GM23338 (cell line): ENCODE data around the gene SMAD9. TPM values are rescaled to one million over a fixed set of nuclear protein-coding genes. Genes with fewer than 3 reads are reported as not detected.

Experiments used
- ATAC-seq: fragments of 200-7000 bp; cut with Tn5 transposase; 3 replicates; pipeline ENCODE4 v1.9.1; 2020
- DNase-seq: peaks from one replicate; pipeline ENCODE4 v3.0.0-alpha.2; 2015; ENCODE audit warnings: low spot score
- H2AFZ ChIP-seq: fragments of 200-600 bp; sonication (generic); 2 replicates; pipeline ENCODE4 v1.8.0; 2016; ENCODE audit warnings: antibody characterized with exemption, mild to moderate bottlenecking, moderate library complexity
- H3F3A ChIP-seq: fragments of 200-600 bp; sonication (generic); replicated peaks from 2 replicates; pipeline ENCODE4 v1.8.0; 2017; ENCODE audit warnings: antibody characterized with exemption, mixed run types, low read depth
- H3K27ac ChIP-seq: fragments of 200-600 bp; sonication (generic); 2 replicates; pipeline ENCODE4 v1.6.1; 2016; ENCODE audit warnings: low read depth
- H3K27me3 ChIP-seq: fragments of 200-600 bp; sonication (generic); 2 replicates; pipeline ENCODE4 v1.8.0; 2016; ENCODE audit warnings: mild to moderate bottlenecking, mixed run types, moderate library complexity; ENCODE audit not compliant: insufficient read depth
- H3K36me3 ChIP-seq: fragments of 200-600 bp; sonication (generic); 2 replicates; pipeline ENCODE4 v1.8.0; 2016; ENCODE audit warnings: mild to moderate bottlenecking; ENCODE audit not compliant: insufficient read depth
- H3K4me1 ChIP-seq: fragments of 200-600 bp; sonication (generic); 2 replicates; pipeline ENCODE4 v1.8.0; 2016; ENCODE audit warnings: mild to moderate bottlenecking, moderate library complexity; ENCODE audit not compliant: insufficient read depth
- H3K4me2 ChIP-seq: fragments of 200-600 bp; sonication (generic); 2 replicates; pipeline ENCODE4 v1.7.1; 2017; ENCODE audit warnings: mixed run types
- H3K4me3 ChIP-seq: fragments of 200-600 bp; sonication (generic); 2 replicates; pipeline ENCODE4 v1.6.1; 2016; ENCODE audit warnings: mixed run types
- H3K79me2 ChIP-seq: fragments of 200-600 bp; sonication (generic); replicated peaks from 2 replicates; pipeline ENCODE4 v1.8.0; 2017; ENCODE audit warnings: mild to moderate bottlenecking; ENCODE audit not compliant: insufficient read depth
- H3K9me2 ChIP-seq: fragments of 200-600 bp; sonication (generic); 2 replicates; pipeline ENCODE4 v1.8.0; 2017; ENCODE audit not compliant: insufficient read depth
- H4K20me1 ChIP-seq: fragments of 200-600 bp; sonication (generic); replicated peaks from 2 replicates; pipeline ENCODE4 v1.8.0; 2017; ENCODE audit warnings: mild to moderate bottlenecking; ENCODE audit not compliant: insufficient read depth
- H3K27ac Mint-ChIP-seq: 2 replicates; pipeline ENCODE4 v1.8.0; 2020; ENCODE audit warnings: inconsistent platforms, mild to moderate bottlenecking, moderate library complexity, mixed read lengths
- H3K27me3 Mint-ChIP-seq: 3 replicates; pipeline ENCODE4 v1.8.0; 2022; ENCODE audit warnings: low read depth, mild to moderate bottlenecking, moderate library complexity, mixed read lengths, inconsistent platforms; ENCODE audit not compliant: insufficient read depth, poor library complexity
- H3K36me3 Mint-ChIP-seq: 3 replicates; pipeline ENCODE4 v1.8.0; 2021; ENCODE audit warnings: low read depth, mild to moderate bottlenecking, inconsistent platforms, moderate library complexity, mixed read lengths
- H3K4me1 Mint-ChIP-seq: 3 replicates; pipeline ENCODE4 v1.8.0; 2020; ENCODE audit warnings: mild to moderate bottlenecking, inconsistent platforms, mixed read lengths
- H3K4me3 Mint-ChIP-seq: 3 replicates; pipeline ENCODE4 v1.8.0; 2021; ENCODE audit warnings: moderate library complexity, mild to moderate bottlenecking, inconsistent platforms, mixed read lengths
- H3K9me3 Mint-ChIP-seq: 3 replicates; pipeline ENCODE4 v1.8.0; 2020; ENCODE audit warnings: moderate library complexity, mild to moderate bottlenecking, inconsistent platforms, mixed read lengths
- CREB1 ChIP-seq: fragments of 250-450 bp; sonication (Bioruptor Pico); IDR thresholded peaks from 2 replicates; pipeline ENCODE4 v1.5.0; 2020; ENCODE audit warnings: low read depth, mild to moderate bottlenecking, moderate library complexity
- EZH2 ChIP-seq: fragments of 200-600 bp; sonication (generic); IDR thresholded peaks from one replicate; pipeline ENCODE4 v1.8.0; 2017; ENCODE audit warnings: antibody characterized with exemption, mild to moderate bottlenecking, low read depth; ENCODE audit not compliant: unreplicated experiment
- EZH2phosphoT487 ChIP-seq: fragments of 200-600 bp; sonication (generic); IDR thresholded peaks from one replicate; pipeline ENCODE4 v1.8.1; 2018; ENCODE audit warnings: antibody characterized with exemption; ENCODE audit not compliant: unreplicated experiment
- JUNB ChIP-seq: IDR thresholded peaks from one replicate; pipeline ENCODE4 v1.6.1; 2016; ENCODE audit warnings: antibody characterized with exemption; ENCODE audit not compliant: unreplicated experiment
- NANOG ChIP-seq: IDR thresholded peaks from 2 replicates; pipeline ENCODE4 v1.6.1; 2016; ENCODE audit warnings: antibody characterized with exemption, borderline replicate concordance
- POLR2AphosphoS5 ChIP-seq: IDR thresholded peaks from 2 replicates; pipeline ENCODE4 v1.6.1; 2016; ENCODE audit warnings: antibody characterized with exemption, low read depth
- STAT1 ChIP-seq: IDR thresholded peaks from one replicate; pipeline ENCODE4 v1.6.1; 2016; ENCODE audit warnings: antibody characterized with exemption; ENCODE audit not compliant: unreplicated experiment
- ZNF114 ChIP-seq: fragments of 250-450 bp; sonication (Bioruptor Pico); IDR thresholded peaks from 2 replicates; pipeline ENCODE4 v1.5.0; 2020; ENCODE audit warnings: mild to moderate bottlenecking, moderate library complexity
- ZNF331 ChIP-seq: fragments of 250-450 bp; sonication (Bioruptor Pico); IDR thresholded peaks from 2 replicates; pipeline ENCODE4 v1.5.0; 2020; ENCODE audit warnings: low read depth, mild to moderate bottlenecking, moderate library complexity
- polyA plus RNA-seq: library from polyadenylated mRNA; unstranded; fragments of >200 nt; fragmentation: Nextera tagmentation; extraction: Ambion mirVana; gene quantifications from 2 replicates; pipeline ENCODE4 v1.2.1, GENCODE V29; 2016
- total RNA-seq: library from RNA; depleted of rRNA; stranded (reverse); fragments of >200 nt; shearing (Covaris generic); gene quantifications from 2 replicates; pipeline ENCODE4 v1.2.3, GENCODE V29; 2014
- TF ChIP-seq, protein P1 (sequence below): IDR thresholded peaks from 2 replicates; pipeline ENCODE4 v1.6.1; 2016; ENCODE audit warnings: antibody characterized with exemption
- TF ChIP-seq, protein P2 (sequence below): fragments of 250-450 bp; sonication (Bioruptor Pico); IDR thresholded peaks from 2 replicates; pipeline ENCODE4 v1.5.0; 2020; ENCODE audit warnings: mild to moderate bottlenecking, moderate library complexity
- TF ChIP-seq, protein P3 (sequence below), 2 experiments: fragments of 200-600 bp in 1 of 2; sonication (generic) in 1 of 2; conservative IDR thresholded peaks; 2 replicates each; pipeline versions ENCODE4 v1.5.1 to v1.6.1; 2016 to 2017; ENCODE audit warnings: antibody characterized with exemption in 2 of 2, low read depth in 2 of 2, mild to moderate bottlenecking in 2 of 2, moderate library complexity in 1 of 2
- TF ChIP-seq, protein P4 (sequence below): IDR thresholded peaks from one replicate; pipeline ENCODE4 v1.6.1; 2018; ENCODE audit warnings: antibody characterized with exemption; ENCODE audit not compliant: unreplicated experiment

Gene SMAD9
- total and polyA plus RNA-seq, 2 experiments from 2014 or later = 0.95 to 1.3 TPM

DNA sequence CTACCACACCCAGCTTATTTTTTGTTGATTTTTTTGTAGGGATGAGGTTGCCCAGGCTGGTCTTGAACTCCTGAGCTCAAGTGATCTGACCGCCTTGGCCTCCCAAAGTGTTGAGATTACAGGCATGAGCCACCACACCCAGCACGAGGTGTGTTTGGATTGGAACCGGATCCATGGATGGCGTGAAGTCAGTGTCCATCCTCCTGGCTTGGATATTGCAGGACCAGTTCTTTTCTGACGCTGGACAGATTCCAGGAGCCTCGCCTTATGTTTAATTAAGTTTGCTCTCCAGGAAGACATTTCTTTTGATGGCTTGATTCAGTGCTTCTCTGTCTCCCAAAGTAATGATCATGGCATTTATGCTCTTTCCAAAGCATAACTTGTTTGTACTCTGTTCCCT, 115.5 kb downstream of the SMAD9 start:
- Histone ChIP-seq H3K27ac (no peak overlapping the region), H3K27me3 (no peaks in the 10 kb centered on the region), H4K20me1 (no peaks in the 10 kb centered on the region), H3K9me2 (no peaks in the 10 kb centered on the region; the same call in 1 of the 2 replicates), H2AFZ (no peak overlapping the region), H3K4me2 (no peak overlapping the region), H3K4me3 (no peak overlapping the region), H3F3A (no peaks in the 10 kb centered on the region), H3K79me2 (no peaks in the 10 kb centered on the region), H3K36me3 (no peaks in the 10 kb centered on the region), H3K4me1 (no peaks in the 10 kb centered on the region)
- Mint-ChIP-seq H3K4me1 (no peaks in the 10 kb centered on the region), H3K9me3 (no peaks in the 10 kb centered on the region), H3K27ac (no peak overlapping the region), H3K36me3 (no peaks in the 10 kb centered on the region), H3K4me3 (no peak overlapping the region), H3K27me3 (peaks cover 2% of the 10 kb centered on the region)
- DNase-seq (no peak), ATAC-seq (no peak)
- TF ChIP-seq CREB1 (CRISPR knock-in tag) (no peak), EZH2phosphoT487 (no peak), JUNB (no peak), POLR2AphosphoS5 (no peak), EZH2 (no peak), STAT1 (no peak), NANOG (no peak), ZNF114 (no peak), ZNF331 (no peak)
- TF ChIP-seq, protein P1, sequence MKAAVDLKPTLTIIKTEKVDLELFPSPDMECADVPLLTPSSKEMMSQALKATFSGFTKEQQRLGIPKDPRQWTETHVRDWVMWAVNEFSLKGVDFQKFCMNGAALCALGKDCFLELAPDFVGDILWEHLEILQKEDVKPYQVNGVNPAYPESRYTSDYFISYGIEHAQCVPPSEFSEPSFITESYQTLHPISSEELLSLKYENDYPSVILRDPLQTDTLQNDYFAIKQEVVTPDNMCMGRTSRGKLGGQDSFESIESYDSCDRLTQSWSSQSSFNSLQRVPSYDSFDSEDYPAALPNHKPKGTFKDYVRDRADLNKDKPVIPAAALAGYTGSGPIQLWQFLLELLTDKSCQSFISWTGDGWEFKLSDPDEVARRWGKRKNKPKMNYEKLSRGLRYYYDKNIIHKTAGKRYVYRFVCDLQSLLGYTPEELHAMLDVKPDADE = no peak
- TF ChIP-seq, protein P2, sequence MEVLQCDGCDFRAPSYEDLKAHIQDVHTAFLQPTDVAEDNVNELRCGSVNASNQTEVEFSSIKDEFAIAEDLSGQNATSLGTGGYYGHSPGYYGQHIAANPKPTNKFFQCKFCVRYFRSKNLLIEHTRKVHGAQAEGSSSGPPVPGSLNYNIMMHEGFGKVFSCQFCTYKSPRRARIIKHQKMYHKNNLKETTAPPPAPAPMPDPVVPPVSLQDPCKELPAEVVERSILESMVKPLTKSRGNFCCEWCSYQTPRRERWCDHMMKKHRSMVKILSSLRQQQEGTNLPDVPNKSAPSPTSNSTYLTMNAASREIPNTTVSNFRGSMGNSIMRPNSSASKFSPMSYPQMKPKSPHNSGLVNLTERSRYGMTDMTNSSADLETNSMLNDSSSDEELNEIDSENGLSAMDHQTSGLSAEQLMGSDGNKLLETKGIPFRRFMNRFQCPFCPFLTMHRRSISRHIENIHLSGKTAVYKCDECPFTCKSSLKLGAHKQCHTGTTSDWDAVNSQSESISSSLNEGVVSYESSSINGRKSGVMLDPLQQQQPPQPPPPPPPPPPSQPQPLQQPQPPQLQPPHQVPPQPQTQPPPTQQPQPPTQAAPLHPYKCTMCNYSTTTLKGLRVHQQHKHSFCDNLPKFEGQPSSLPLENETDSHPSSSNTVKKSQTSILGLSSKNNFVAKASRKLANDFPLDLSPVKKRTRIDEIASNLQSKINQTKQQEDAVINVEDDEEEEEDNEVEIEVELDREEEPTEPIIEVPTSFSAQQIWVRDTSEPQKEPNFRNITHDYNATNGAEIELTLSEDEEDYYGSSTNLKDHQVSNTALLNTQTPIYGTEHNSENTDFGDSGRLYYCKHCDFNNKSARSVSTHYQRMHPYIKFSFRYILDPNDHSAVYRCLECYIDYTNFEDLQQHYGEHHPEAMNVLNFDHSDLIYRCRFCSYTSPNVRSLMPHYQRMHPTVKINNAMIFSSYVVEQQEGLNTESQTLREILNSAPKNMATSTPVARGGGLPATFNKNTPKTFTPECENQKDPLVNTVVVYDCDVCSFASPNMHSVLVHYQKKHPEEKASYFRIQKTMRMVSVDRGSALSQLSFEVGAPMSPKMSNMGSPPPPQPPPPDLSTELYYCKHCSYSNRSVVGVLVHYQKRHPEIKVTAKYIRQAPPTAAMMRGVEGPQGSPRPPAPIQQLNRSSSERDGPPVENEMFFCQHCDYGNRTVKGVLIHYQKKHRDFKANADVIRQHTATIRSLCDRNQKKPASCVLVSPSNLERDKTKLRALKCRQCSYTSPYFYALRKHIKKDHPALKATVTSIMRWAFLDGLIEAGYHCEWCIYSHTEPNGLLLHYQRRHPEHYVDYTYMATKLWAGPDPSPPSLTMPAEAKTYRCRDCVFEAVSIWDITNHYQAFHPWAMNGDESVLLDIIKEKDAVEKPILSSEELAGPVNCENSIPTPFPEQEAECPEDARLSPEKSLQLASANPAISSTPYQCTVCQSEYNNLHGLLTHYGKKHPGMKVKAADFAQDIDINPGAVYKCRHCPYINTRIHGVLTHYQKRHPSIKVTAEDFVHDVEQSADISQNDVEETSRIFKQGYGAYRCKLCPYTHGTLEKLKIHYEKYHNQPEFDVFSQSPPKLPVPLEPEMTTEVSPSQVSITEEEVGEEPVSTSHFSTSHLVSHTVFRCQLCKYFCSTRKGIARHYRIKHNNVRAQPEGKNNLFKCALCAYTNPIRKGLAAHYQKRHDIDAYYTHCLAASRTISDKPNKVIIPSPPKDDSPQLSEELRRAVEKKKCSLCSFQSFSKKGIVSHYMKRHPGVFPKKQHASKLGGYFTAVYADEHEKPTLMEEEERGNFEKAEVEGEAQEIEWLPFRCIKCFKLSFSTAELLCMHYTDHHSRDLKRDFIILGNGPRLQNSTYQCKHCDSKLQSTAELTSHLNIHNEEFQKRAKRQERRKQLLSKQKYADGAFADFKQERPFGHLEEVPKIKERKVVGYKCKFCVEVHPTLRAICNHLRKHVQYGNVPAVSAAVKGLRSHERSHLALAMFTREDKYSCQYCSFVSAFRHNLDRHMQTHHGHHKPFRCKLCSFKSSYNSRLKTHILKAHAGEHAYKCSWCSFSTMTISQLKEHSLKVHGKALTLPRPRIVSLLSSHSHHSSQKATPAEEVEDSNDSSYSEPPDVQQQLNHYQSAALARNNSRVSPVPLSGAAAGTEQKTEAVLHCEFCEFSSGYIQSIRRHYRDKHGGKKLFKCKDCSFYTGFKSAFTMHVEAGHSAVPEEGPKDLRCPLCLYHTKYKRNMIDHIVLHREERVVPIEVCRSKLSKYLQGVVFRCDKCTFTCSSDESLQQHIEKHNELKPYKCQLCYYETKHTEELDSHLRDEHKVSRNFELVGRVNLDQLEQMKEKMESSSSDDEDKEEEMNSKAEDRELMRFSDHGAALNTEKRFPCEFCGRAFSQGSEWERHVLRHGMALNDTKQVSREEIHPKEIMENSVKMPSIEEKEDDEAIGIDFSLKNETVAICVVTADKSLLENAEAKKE = no peak
- TF ChIP-seq, protein P3, sequence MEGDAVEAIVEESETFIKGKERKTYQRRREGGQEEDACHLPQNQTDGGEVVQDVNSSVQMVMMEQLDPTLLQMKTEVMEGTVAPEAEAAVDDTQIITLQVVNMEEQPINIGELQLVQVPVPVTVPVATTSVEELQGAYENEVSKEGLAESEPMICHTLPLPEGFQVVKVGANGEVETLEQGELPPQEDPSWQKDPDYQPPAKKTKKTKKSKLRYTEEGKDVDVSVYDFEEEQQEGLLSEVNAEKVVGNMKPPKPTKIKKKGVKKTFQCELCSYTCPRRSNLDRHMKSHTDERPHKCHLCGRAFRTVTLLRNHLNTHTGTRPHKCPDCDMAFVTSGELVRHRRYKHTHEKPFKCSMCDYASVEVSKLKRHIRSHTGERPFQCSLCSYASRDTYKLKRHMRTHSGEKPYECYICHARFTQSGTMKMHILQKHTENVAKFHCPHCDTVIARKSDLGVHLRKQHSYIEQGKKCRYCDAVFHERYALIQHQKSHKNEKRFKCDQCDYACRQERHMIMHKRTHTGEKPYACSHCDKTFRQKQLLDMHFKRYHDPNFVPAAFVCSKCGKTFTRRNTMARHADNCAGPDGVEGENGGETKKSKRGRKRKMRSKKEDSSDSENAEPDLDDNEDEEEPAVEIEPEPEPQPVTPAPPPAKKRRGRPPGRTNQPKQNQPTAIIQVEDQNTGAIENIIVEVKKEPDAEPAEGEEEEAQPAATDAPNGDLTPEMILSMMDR (conservative IDR thresholded peaks at IDR 0.05; ENCODE audit: low read depth in 2 of 2) = no peak
- TF ChIP-seq, protein P4, sequence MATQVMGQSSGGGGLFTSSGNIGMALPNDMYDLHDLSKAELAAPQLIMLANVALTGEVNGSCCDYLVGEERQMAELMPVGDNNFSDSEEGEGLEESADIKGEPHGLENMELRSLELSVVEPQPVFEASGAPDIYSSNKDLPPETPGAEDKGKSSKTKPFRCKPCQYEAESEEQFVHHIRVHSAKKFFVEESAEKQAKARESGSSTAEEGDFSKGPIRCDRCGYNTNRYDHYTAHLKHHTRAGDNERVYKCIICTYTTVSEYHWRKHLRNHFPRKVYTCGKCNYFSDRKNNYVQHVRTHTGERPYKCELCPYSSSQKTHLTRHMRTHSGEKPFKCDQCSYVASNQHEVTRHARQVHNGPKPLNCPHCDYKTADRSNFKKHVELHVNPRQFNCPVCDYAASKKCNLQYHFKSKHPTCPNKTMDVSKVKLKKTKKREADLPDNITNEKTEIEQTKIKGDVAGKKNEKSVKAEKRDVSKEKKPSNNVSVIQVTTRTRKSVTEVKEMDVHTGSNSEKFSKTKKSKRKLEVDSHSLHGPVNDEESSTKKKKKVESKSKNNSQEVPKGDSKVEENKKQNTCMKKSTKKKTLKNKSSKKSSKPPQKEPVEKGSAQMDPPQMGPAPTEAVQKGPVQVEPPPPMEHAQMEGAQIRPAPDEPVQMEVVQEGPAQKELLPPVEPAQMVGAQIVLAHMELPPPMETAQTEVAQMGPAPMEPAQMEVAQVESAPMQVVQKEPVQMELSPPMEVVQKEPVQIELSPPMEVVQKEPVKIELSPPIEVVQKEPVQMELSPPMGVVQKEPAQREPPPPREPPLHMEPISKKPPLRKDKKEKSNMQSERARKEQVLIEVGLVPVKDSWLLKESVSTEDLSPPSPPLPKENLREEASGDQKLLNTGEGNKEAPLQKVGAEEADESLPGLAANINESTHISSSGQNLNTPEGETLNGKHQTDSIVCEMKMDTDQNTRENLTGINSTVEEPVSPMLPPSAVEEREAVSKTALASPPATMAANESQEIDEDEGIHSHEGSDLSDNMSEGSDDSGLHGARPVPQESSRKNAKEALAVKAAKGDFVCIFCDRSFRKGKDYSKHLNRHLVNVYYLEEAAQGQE = no peak
